SK-N-SH treated with all-trans-retinoic acid at 6 μM for 48 hours (cell line): Measurements from ENCODE around the gene CDK6.

ENCODE experiments used
- ATAC-seq: fragments of 200-7000 bp; cut with Tn5 transposase; 3 replicates; pipeline ENCODE4 v1.9.1; 2020; ENCODE audit warnings: mild to moderate bottlenecking, moderate library complexity
- ARNTL ChIP-seq: fragments of 450-650 bp; formaldehyde crosslinking; IDR thresholded peaks from 2 replicates; pipeline ENCODE4 v1.5.0; 2020; ENCODE audit warnings: low read depth, mild to moderate bottlenecking, moderate library complexity, borderline replicate concordance
- BACH2 ChIP-seq: fragments of 250-450 bp; sonication (Bioruptor Pico); IDR thresholded peaks from 2 replicates; pipeline ENCODE4 v1.9.0; 2021; ENCODE audit warnings: mild to moderate bottlenecking, borderline replicate concordance
- CSDC2 ChIP-seq: fragments of 250-450 bp; sonication (Bioruptor Pico); IDR thresholded peaks from 2 replicates; pipeline ENCODE4 v1.5.0; 2020; ENCODE audit warnings: mild to moderate bottlenecking, moderate library complexity
- ESRRG ChIP-seq: fragments of 250-450 bp; sonication (Bioruptor Pico); IDR thresholded peaks from 2 replicates; pipeline ENCODE4 v1.6.1; 2021; ENCODE audit warnings: mild to moderate bottlenecking
- GLIS3 ChIP-seq: fragments of 250-450 bp; sonication (Bioruptor Pico); IDR thresholded peaks from 2 replicates; pipeline ENCODE4 v1.5.0; 2020; ENCODE audit warnings: mild to moderate bottlenecking, moderate library complexity
- OSR1 ChIP-seq: fragments of 250-450 bp; sonication (Bioruptor Pico); IDR thresholded peaks from 2 replicates; pipeline ENCODE4 v1.8.0; 2022; ENCODE audit warnings: moderate library complexity, mild to moderate bottlenecking, inconsistent platforms
- PPARA ChIP-seq: fragments of 250-450 bp; sonication (Bioruptor Pico); IDR thresholded peaks from 2 replicates; pipeline ENCODE4 v1.5.0; 2020; ENCODE audit warnings: mild to moderate bottlenecking, borderline replicate concordance
- RARB ChIP-seq: fragments of 250-450 bp; sonication (Bioruptor Pico); IDR thresholded peaks from 2 replicates; pipeline ENCODE4 v1.8.0; 2021; ENCODE audit warnings: mild to moderate bottlenecking, moderate library complexity
- SNAI2 ChIP-seq: fragments of 250-450 bp; sonication (Bioruptor Pico); IDR thresholded peaks from 2 replicates; pipeline ENCODE4 v1.5.0; 2020; ENCODE audit warnings: mild to moderate bottlenecking, moderate library complexity
- TCF4 ChIP-seq: fragments of 250-450 bp; sonication (Bioruptor Pico); IDR thresholded peaks from 2 replicates; pipeline ENCODE4 v1.8.0; 2021; ENCODE audit warnings: mild to moderate bottlenecking, moderate library complexity, borderline replicate concordance
- TOX ChIP-seq: fragments of 250-450 bp; sonication (Bioruptor Pico); IDR thresholded peaks from 2 replicates; pipeline ENCODE4 v1.8.0; 2021; ENCODE audit warnings: mild to moderate bottlenecking, moderate library complexity, borderline replicate concordance
- TSHZ2 ChIP-seq: fragments of 250-450 bp; sonication (Bioruptor Pico); IDR thresholded peaks from 2 replicates; pipeline ENCODE4 v1.5.0; 2020; ENCODE audit warnings: mild to moderate bottlenecking, moderate library complexity
- ZC3H10 ChIP-seq: fragments of 250-450 bp; sonication (Bioruptor Pico); IDR thresholded peaks from 2 replicates; pipeline ENCODE4 v1.5.1; 2021; ENCODE audit warnings: mild to moderate bottlenecking, moderate library complexity
- ZFP3 ChIP-seq: fragments of 250-450 bp; sonication (Bioruptor Pico); IDR thresholded peaks from 2 replicates; pipeline ENCODE4 v1.5.0; 2020; ENCODE audit warnings: mild to moderate bottlenecking, moderate library complexity
- ZFP30 ChIP-seq: fragments of 450-650 bp; formaldehyde crosslinking; IDR thresholded peaks from 2 replicates; pipeline ENCODE4 v1.5.0; 2022; ENCODE audit warnings: mild to moderate bottlenecking, moderate library complexity
- ZNF70 ChIP-seq: fragments of 450-650 bp; formaldehyde crosslinking; IDR thresholded peaks from 2 replicates; pipeline ENCODE4 v1.5.0; 2020; ENCODE audit warnings: mild to moderate bottlenecking, moderate library complexity
- ZNF8 ChIP-seq: fragments of 450-650 bp; formaldehyde crosslinking; IDR thresholded peaks from 2 replicates; pipeline ENCODE4 v1.5.0; 2020; ENCODE audit warnings: mild to moderate bottlenecking, moderate library complexity
- TF ChIP-seq, protein P1 (sequence below): fragments of 250-450 bp; sonication (Bioruptor Pico); IDR thresholded peaks from 2 replicates; pipeline ENCODE4 v1.8.0; 2020; ENCODE audit warnings: mild to moderate bottlenecking, moderate library complexity, borderline replicate concordance
- TF ChIP-seq, protein P2 (sequence below): fragments of 250-450 bp; sonication (Bioruptor Pico); IDR thresholded peaks from 2 replicates; pipeline ENCODE4 v1.8.0; 2021; ENCODE audit warnings: low read depth, mild to moderate bottlenecking, moderate library complexity, borderline replicate concordance
- TF ChIP-seq, protein P3 (sequence below): fragments of 250-450 bp; sonication (Bioruptor Pico); IDR thresholded peaks from 2 replicates; pipeline ENCODE4 v1.5.1; 2020; ENCODE audit warnings: low read depth, mild to moderate bottlenecking, moderate library complexity

The CDK6 gene

DNA sequence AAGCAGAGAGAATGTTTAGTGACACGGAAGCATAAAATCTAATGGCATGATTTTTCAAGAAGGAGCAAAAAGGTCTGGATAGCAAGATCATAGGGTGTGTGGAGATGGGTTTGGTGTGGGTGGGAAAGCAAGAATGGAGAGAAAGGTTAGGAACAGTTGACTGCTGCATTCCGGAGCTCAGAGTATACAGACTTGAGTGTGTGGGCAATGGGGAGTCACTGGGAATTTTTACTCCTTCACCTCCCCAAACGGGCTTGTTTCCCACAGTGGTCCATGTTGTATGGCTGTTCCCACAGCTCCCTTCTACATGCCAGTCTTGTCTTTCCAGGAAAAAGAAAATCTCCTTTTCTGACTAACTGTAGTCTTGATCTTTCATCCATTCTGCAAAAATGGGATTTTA is 122.1 kb downstream of the CDK6 start (continued):
- TF ChIP-seq, protein P1, sequence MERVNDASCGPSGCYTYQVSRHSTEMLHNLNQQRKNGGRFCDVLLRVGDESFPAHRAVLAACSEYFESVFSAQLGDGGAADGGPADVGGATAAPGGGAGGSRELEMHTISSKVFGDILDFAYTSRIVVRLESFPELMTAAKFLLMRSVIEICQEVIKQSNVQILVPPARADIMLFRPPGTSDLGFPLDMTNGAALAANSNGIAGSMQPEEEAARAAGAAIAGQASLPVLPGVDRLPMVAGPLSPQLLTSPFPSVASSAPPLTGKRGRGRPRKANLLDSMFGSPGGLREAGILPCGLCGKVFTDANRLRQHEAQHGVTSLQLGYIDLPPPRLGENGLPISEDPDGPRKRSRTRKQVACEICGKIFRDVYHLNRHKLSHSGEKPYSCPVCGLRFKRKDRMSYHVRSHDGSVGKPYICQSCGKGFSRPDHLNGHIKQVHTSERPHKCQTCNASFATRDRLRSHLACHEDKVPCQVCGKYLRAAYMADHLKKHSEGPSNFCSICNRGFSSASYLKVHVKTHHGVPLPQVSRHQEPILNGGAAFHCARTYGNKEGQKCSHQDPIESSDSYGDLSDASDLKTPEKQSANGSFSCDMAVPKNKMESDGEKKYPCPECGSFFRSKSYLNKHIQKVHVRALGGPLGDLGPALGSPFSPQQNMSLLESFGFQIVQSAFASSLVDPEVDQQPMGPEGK (CRISPR knock-in tag): no peak
- TF ChIP-seq CSDC2 (CRISPR knock-in tag): no peak
- no peak for TF ChIP-seq OSR1 (CRISPR knock-in tag)
- no peak for TF ChIP-seq ESRRG

DNA sequence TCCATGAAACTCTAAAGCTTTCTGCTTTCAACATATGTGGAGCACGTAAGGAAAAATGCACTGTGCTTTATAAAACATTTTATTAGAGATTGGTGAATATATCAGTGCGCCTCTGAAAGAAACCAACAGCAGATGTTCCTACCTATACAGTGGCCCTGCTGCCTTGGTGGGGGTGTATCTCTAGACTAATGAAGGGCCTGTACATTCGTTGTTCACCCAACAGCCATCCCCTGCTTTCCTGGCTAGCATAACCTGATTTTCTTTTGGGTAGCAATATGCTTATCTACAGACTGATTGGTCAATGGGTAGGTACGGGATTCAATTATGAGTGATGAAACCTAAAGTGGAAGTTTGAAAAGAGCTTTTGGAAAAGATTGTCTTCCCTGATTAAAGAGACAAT is 126.5 kb downstream of the CDK6 start:
- no peak for TF ChIP-seq BACH2 (CRISPR knock-in tag)
- TF ChIP-seq ZFP3 (CRISPR knock-in tag): no peak
- no peak for TF ChIP-seq ZNF8
- TF ChIP-seq PPARA (CRISPR knock-in tag): no peak
- TF ChIP-seq, protein P1 (CRISPR knock-in tag): no peak
- no peak for TF ChIP-seq GLIS3
- no peak for TF ChIP-seq TOX (CRISPR knock-in tag)
- no peak for TF ChIP-seq ZNF70
- no peak for TF ChIP-seq ESRRG
- no peak for TF ChIP-seq ARNTL
- TF ChIP-seq TCF4: no peak
- TF ChIP-seq ZFP30 (CRISPR knock-in tag): no peak
- TF ChIP-seq SNAI2 (CRISPR knock-in tag): no peak
- TF ChIP-seq, protein P2, sequence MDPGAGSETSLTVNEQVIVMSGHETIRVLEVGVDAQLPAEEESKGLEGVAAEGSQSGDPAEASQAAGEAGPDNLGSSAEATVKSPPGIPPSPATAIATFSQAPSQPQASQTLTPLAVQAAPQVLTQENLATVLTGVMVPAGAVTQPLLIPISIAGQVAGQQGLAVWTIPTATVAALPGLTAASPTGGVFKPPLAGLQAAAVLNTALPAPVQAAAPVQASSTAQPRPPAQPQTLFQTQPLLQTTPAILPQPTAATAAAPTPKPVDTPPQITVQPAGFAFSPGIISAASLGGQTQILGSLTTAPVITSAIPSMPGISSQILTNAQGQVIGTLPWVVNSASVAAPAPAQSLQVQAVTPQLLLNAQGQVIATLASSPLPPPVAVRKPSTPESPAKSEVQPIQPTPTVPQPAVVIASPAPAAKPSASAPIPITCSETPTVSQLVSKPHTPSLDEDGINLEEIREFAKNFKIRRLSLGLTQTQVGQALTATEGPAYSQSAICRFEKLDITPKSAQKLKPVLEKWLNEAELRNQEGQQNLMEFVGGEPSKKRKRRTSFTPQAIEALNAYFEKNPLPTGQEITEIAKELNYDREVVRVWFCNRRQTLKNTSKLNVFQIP: no peak
- no peak for TF ChIP-seq OSR1 (CRISPR knock-in tag)
- no peak for TF ChIP-seq CSDC2 (CRISPR knock-in tag)
- no peak for TF ChIP-seq TSHZ2 (CRISPR knock-in tag)
- ATAC-seq: no peak

- TF ChIP-seq SNAI2 (CRISPR knock-in tag) (no peak), BACH2 (CRISPR knock-in tag) (no peak), GLIS3 (no peak), CSDC2 (CRISPR knock-in tag) (no peak), RARB (CRISPR knock-in tag) (no peak), ZNF8 (no peak), ZC3H10 (CRISPR knock-in tag) (no peak), PPARA (CRISPR knock-in tag) (no peak)
- TF ChIP-seq, protein P3, sequence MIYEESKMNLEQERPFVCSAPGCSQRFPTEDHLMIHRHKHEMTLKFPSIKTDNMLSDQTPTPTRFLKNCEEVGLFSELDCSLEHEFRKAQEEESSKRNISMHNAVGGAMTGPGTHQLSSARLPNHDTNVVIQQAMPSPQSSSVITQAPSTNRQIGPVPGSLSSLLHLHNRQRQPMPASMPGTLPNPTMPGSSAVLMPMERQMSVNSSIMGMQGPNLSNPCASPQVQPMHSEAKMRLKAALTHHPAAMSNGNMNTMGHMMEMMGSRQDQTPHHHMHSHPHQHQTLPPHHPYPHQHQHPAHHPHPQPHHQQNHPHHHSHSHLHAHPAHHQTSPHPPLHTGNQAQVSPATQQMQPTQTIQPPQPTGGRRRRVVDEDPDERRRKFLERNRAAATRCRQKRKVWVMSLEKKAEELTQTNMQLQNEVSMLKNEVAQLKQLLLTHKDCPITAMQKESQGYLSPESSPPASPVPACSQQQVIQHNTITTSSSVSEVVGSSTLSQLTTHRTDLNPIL: no peak
- no peak for ATAC-seq
These were observed 127.2 kb downstream of the CDK6 start for GRCh38 chr7:92709150-92709549.
